Measurements from ENCODE around the gene PPP2R2B.

The PPP2R2B gene

DNA sequence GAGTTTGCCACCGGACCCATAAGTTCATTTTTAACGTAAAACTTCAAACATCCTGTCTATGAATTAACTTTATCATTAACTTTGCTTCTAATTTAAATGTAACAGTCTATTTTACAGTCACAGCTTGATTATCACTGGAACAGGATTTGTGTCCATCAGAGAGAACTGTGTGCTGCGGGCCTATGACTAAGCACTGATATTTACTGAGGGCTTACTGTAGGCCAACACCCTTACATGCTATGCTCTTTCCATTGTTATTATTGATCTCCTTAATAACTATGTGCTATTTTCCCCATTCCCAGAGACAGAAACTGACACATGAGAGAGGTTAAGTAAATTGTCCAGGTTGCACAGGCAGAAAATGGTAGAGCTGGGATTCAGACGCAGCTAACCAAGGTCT, 338.6 kb downstream of the PPP2R2B start:
- Mint-ChIP-seq H3K27ac (no peak overlapping the region), H3K4me3 (no peak overlapping the region), H3K36me3 (ENCODE audit: low read depth) (no peaks in the 10 kb centered on the region), H3K27me3 (no peaks in the 10 kb centered on the region), H3K4me1 (ENCODE audit: low read depth) (no peaks in the 10 kb centered on the region), H3K9me3 (no peaks in the 10 kb centered on the region)

DNA sequence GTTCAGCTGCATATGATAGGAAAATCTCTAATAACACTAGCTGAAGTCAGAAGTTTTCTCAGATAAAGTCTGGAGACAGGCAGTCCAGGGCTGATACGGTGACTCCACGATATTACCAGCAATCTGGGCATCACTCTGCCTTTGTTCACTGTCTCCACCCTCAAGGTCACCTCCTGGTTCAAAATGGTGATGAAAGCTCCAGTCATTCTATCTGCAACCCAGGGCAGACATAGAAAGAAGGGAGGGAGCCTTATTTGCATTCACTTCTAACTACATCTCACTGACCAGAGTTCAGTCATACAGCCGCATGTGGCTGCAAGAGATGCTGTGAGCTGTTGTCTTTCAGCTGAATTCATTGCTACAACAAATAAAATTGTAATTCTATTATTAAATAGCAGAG, 340.1 kb downstream of the PPP2R2B start:
- Mint-ChIP-seq H3K4me3 (no peak overlapping the region), H3K4me1 (ENCODE audit: low read depth) (peaks cover 1% of the 10 kb centered on the region), H3K27me3 (no peaks in the 10 kb centered on the region)

DNA sequence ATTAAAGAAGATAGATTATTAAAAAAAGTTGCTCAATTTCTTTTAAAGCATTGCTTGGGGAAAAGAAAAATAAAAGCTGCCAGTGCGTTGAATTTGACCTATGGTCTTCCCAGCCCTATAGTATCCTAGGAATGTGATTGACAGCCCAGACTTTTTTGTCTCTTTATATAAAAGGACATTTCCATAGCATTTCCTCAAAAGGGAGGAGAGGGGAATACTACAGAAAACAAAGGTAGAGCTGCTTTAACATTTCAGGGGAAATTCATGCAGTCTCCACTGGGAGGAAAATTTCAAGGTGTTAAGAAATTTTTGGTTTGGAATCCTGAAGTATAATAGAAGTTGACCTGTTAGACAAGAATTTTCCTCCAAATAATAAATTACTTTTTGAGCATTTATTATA, 344.7 kb downstream of the PPP2R2B start:
- H3K36me3 Mint-ChIP-seq (ENCODE audit: low read depth): no peaks in the 10 kb centered on the region
- no peaks in the 10 kb centered on the region for H3K9me3 Mint-ChIP-seq
- H3K4me3 Mint-ChIP-seq: no peak overlapping the region
- H3K4me1 Mint-ChIP-seq (ENCODE audit: low read depth): peaks cover 4% of the 10 kb centered on the region
- no peak overlapping the region for H3K27ac Mint-ChIP-seq
- H3K27me3 Mint-ChIP-seq: no peaks in the 10 kb centered on the region

More for the DNA sequence above, 340.1 kb downstream of the PPP2R2B start:
- H3K27ac Mint-ChIP-seq: no peak overlapping the region
- H3K9me3 Mint-ChIP-seq: no peaks in the 10 kb centered on the region
- H3K36me3 Mint-ChIP-seq (ENCODE audit: low read depth): no peaks in the 10 kb centered on the region

DNA sequence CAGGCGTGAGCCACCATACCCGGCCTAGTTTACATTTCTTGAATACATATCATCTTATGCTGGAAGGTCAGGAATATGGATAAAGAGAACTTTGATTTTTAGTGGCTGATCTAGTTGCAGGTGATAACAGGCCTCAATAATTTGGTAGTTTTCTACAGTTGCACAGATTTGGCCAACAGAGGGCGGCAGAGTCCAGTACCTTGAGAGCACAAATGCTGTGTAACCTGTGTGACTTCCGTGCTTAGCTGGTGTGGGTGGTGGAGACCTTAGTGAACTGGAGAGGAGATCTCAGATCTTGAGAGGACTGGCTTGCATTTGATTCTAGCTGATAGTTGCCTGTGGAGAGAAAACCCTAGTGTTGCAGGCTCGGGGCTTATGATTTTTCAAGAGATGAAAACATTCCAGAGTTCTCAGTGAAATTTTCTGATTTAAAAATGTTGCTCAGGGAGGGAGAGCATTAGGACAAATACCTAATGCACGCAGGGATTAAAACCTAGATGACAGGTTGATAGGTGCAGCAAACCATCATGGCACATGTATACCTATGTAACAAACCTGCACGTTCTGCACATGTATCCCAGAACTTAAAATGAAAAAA, 345.2 kb downstream of the PPP2R2B start:
- Mint-ChIP-seq H3K4me3 (no peak overlapping the region), H3K27me3 (peaks cover 2% of the 10 kb centered on the region), H3K36me3 (ENCODE audit: low read depth) (no peaks in the 10 kb centered on the region), H3K27ac (no peak overlapping the region), H3K4me1 (ENCODE audit: low read depth) (peaks cover 4% of the 10 kb centered on the region), H3K9me3 (no peaks in the 10 kb centered on the region)
